AG09309 (cell line): ENCODE measurements around the gene HSBP1L1.
A peak's percentile ranks its signal among the peaks of the same experiment; 100 is the strongest.

Experiments
- DNase-seq: peaks from one replicate; pipeline ENCODE4 v3.0.0-alpha.2; 2010; ENCODE audit warnings: low read depth
- H3K4me3 ChIP-seq: 2 replicates; pipeline ENCODE4 v1.5.1; 2011; ENCODE audit warnings: mild to moderate bottlenecking, low read depth, low read length, moderate library complexity; ENCODE audit not compliant: control insufficient read depth
- CTCF ChIP-seq: IDR thresholded peaks from 2 replicates; pipeline ENCODE4 v1.5.1; 2011; ENCODE audit warnings: mild to moderate bottlenecking, low read depth, low read length, inconsistent platforms; ENCODE audit not compliant: insufficient read depth, control insufficient read depth; ENCODE audit errors: missing control alignments

Gene HSBP1L1

GRCh38 chr18:79949697-79950487, 14.6 kb upstream of the HSBP1L1 start:
- peak overlapping the region; percentile 67 for H3K4me3 ChIP-seq
- TF ChIP-seq CTCF = no peak
- no peak for DNase-seq

- peak overlapping the region; percentile 67 for H3K4me3 ChIP-seq
- DNase-seq = no peak
- TF ChIP-seq CTCF = no peak
These were observed 13.7 kb upstream of the HSBP1L1 start for GRCh38 chr18:79950515-79951341.

GRCh38 chr18:79951545-79952455, 12.6 kb upstream of the HSBP1L1 start, which contains the start of gene SLC66A2:
Gene SLC66A2 (minus strand): TSS chr18:79951653. CDS start chr18:79950926, 727 bp downstream.
- no peak for TF ChIP-seq CTCF
- DNase-seq = no peak
- H3K4me3 ChIP-seq = peak within 1 kb of the TSS; percentile 75

- H3K4me3 ChIP-seq = peak overlapping the region; percentile 75
- TF ChIP-seq CTCF = no peak
- DNase-seq = no peak
These were observed 11.9 kb upstream of the HSBP1L1 start for GRCh38 chr18:79952456-79952995.

- DNase-seq = no peak
These were observed 11.4 kb upstream of the HSBP1L1 start for GRCh38 chr18:79952996-79953559.

More at GRCh38 chr18:79952996-79953559, 11.4 kb upstream of the HSBP1L1 start:
- no peak overlapping the region for H3K4me3 ChIP-seq
- TF ChIP-seq CTCF = no peak
